Measurements from ENCODE around the gene TLE5.
"Not testable (repeated sequence)": the region's sequence is repeated elsewhere in the genome, so short reads cannot be mapped to it uniquely, and the experiment has no call there.

TLE5 gene

GRCh38 chr19:3046698-3047495 lies 15.4 kb downstream of the TLE5 start:
- Histone ChIP-seq H3K9ac (ENCODE audit: low read length) (no peak overlapping the region), H3K9me3 (ENCODE audit: control insufficient read depth, low read depth, low read length) (no peaks in the 10 kb centered on the region), H3K4me3 (ENCODE audit: low read length) (peak overlapping the region; percentile 39), H3K27me3 (ENCODE audit: control insufficient read depth, insufficient read depth, low read length) (peaks cover 24% of the 10 kb centered on the region), H3K27ac (ENCODE audit: low read length) (no peak overlapping the region), H3K36me3 (ENCODE audit: control insufficient read depth, low read depth, low read length) (no peaks in the 10 kb centered on the region), H3K4me1 (ENCODE audit: control insufficient read depth, low read depth, low read length) (peaks cover 6% of the 10 kb centered on the region)

- Histone ChIP-seq H3K36me3 (ENCODE audit: control insufficient read depth, low read depth, low read length) (no peaks in the 10 kb centered on the region), H3K27me3 (ENCODE audit: control insufficient read depth, insufficient read depth, low read length) (peaks cover 24% of the 10 kb centered on the region), H3K4me3 (ENCODE audit: low read length) (peak overlapping the region; percentile 30), H3K27ac (ENCODE audit: low read length) (no peak overlapping the region), H3K9me3 (ENCODE audit: control insufficient read depth, low read depth, low read length) (no peaks in the 10 kb centered on the region), H3K4me1 (ENCODE audit: control insufficient read depth, low read depth, low read length) (peaks cover 6% of the 10 kb centered on the region), H3K9ac (ENCODE audit: low read length) (no peak overlapping the region)
Measured at GRCh38 chr19:3045885-3046697, 16.2 kb downstream of the TLE5 start.

GRCh38 chr19:3045191-3045590 lies 17.1 kb downstream of the TLE5 start:
- Histone ChIP-seq H3K36me3 (ENCODE audit: control insufficient read depth, low read depth, low read length) (no peaks in the 10 kb centered on the region), H3K4me3 (ENCODE audit: low read length) (no peak overlapping the region), H3K27me3 (ENCODE audit: control insufficient read depth, insufficient read depth, low read length) (peaks cover 24% of the 10 kb centered on the region), H3K4me1 (ENCODE audit: control insufficient read depth, low read depth, low read length) (peaks cover 6% of the 10 kb centered on the region), H3K9ac (ENCODE audit: low read length) (no peak overlapping the region), H3K9me3 (ENCODE audit: control insufficient read depth, low read depth, low read length) (no peaks in the 10 kb centered on the region), H3K27ac (ENCODE audit: low read length) (no peak overlapping the region)

- H3K36me3 ChIP-seq (ENCODE audit: control insufficient read depth, low read depth, low read length): no peaks in the 10 kb centered on the region
- H3K9me3 ChIP-seq (ENCODE audit: control insufficient read depth, low read depth, low read length): no peaks in the 10 kb centered on the region
- H3K4me3 ChIP-seq (ENCODE audit: low read length): no peak overlapping the region
- peaks cover 26% of the 10 kb centered on the region for H3K27me3 ChIP-seq (ENCODE audit: control insufficient read depth, insufficient read depth, low read length)
- H3K9ac ChIP-seq (ENCODE audit: low read length): no peak overlapping the region
- H3K27ac ChIP-seq (ENCODE audit: low read length): no peak overlapping the region
- H3K4me1 ChIP-seq (ENCODE audit: control insufficient read depth, low read depth, low read length): peaks cover 6% of the 10 kb centered on the region
Measured at GRCh38 chr19:3042621-3043267, 19.6 kb downstream of the TLE5 start.

GRCh38 chr19:3041761-3042620 lies 20.3 kb downstream of the TLE5 start:
- Histone ChIP-seq H3K27me3 (ENCODE audit: control insufficient read depth, insufficient read depth, low read length) (peaks cover 33% of the 10 kb centered on the region), H3K4me1 (ENCODE audit: control insufficient read depth, low read depth, low read length) (peaks cover 6% of the 10 kb centered on the region), H3K36me3 (ENCODE audit: control insufficient read depth, low read depth, low read length) (no peaks in the 10 kb centered on the region), H3K9me3 (ENCODE audit: control insufficient read depth, low read depth, low read length) (no peaks in the 10 kb centered on the region), H3K9ac (ENCODE audit: low read length) (no peak overlapping the region), H3K27ac (ENCODE audit: low read length) (no peak overlapping the region), H3K4me3 (ENCODE audit: low read length) (peak overlapping the region; percentile 24)

- Histone ChIP-seq H3K27me3 (ENCODE audit: control insufficient read depth, insufficient read depth, low read length) (peaks cover 33% of the 10 kb centered on the region), H3K27ac (ENCODE audit: low read length) (no peak overlapping the region), H3K36me3 (ENCODE audit: control insufficient read depth, low read depth, low read length) (no peaks in the 10 kb centered on the region), H3K9me3 (ENCODE audit: control insufficient read depth, low read depth, low read length) (no peaks in the 10 kb centered on the region), H3K4me3 (ENCODE audit: low read length) (peak overlapping the region; percentile 24), H3K9ac (ENCODE audit: low read length) (no peak overlapping the region), H3K4me1 (ENCODE audit: control insufficient read depth, low read depth, low read length) (peaks cover 9% of the 10 kb centered on the region)
Measured at GRCh38 chr19:3041327-3041726, 21.0 kb downstream of the TLE5 start.

GRCh38 chr19:3039641-3040077 lies 22.6 kb downstream of the TLE5 start:
- H3K9me3 ChIP-seq (ENCODE audit: control insufficient read depth, low read depth, low read length): no peaks in the 10 kb centered on the region
- H3K4me1 ChIP-seq (ENCODE audit: control insufficient read depth, low read depth, low read length): peaks cover 9% of the 10 kb centered on the region
- no peak overlapping the region for H3K4me3 ChIP-seq (ENCODE audit: low read length)
- no peaks in the 10 kb centered on the region for H3K36me3 ChIP-seq (ENCODE audit: control insufficient read depth, low read depth, low read length)
- H3K27me3 ChIP-seq (ENCODE audit: control insufficient read depth, insufficient read depth, low read length): peaks cover 24% of the 10 kb centered on the region
- H3K27ac ChIP-seq (ENCODE audit: low read length): no peak overlapping the region
- no peak overlapping the region for H3K9ac ChIP-seq (ENCODE audit: low read length)

GRCh38 chr19:3039125-3039524 lies 23.2 kb downstream of the TLE5 start:
- Histone ChIP-seq H3K9me3 (ENCODE audit: control insufficient read depth, low read depth, low read length) (no peaks in the 10 kb centered on the region), H3K27me3 (ENCODE audit: control insufficient read depth, insufficient read depth, low read length) (peaks cover 26% of the 10 kb centered on the region), H3K36me3 (ENCODE audit: control insufficient read depth, low read depth, low read length) (no peaks in the 10 kb centered on the region), H3K27ac (ENCODE audit: low read length) (no peak overlapping the region), H3K4me1 (ENCODE audit: control insufficient read depth, low read depth, low read length) (peaks cover 10% of the 10 kb centered on the region), H3K9ac (ENCODE audit: low read length) (no peak overlapping the region), H3K4me3 (ENCODE audit: low read length) (no peak overlapping the region)

- Histone ChIP-seq H3K4me3 (ENCODE audit: low read length) (no peak overlapping the region), H3K9me3 (ENCODE audit: control insufficient read depth, low read depth, low read length) (no peaks in the 10 kb centered on the region), H3K4me1 (ENCODE audit: control insufficient read depth, low read depth, low read length) (peaks cover 10% of the 10 kb centered on the region), H3K27ac (ENCODE audit: low read length) (no peak overlapping the region), H3K27me3 (ENCODE audit: control insufficient read depth, insufficient read depth, low read length) (peaks cover 35% of the 10 kb centered on the region), H3K9ac (ENCODE audit: low read length) (no peak overlapping the region), H3K36me3 (ENCODE audit: control insufficient read depth, low read depth, low read length) (no peaks in the 10 kb centered on the region)
Measured at GRCh38 chr19:3038214-3038613, 24.1 kb downstream of the TLE5 start.

GRCh38 chr19:3036977-3037544 lies 25.2 kb downstream of the TLE5 start:
- peak overlapping the region; percentile 70 for H3K4me3 ChIP-seq (ENCODE audit: low read length)
- not testable (repeated sequence) for H3K9me3 ChIP-seq (ENCODE audit: control insufficient read depth, low read depth, low read length)

More at GRCh38 chr19:3036977-3037544, 25.2 kb downstream of the TLE5 start:
- H3K27ac ChIP-seq (ENCODE audit: low read length); H3K36me3 ChIP-seq (ENCODE audit: control insufficient read depth, low read depth, low read length); H3K4me1 ChIP-seq (ENCODE audit: control insufficient read depth, low read depth, low read length); H3K9ac ChIP-seq (ENCODE audit: low read length): not testable (repeated sequence)
- peaks cover 45% of the 10 kb centered on the region for H3K27me3 ChIP-seq (ENCODE audit: control insufficient read depth, insufficient read depth, low read length)
